GM12801 (cell line): Measurements from ENCODE around the gene BRCA2.

ENCODE experiments used
- TF ChIP-seq, protein P1 (sequence below): IDR thresholded peaks from one replicate; pipeline ENCODE4 v1.5.1; 2011; ENCODE audit warnings: control low read depth; ENCODE audit not compliant: insufficient read length; ENCODE audit errors: extremely low read depth

BRCA2 gene

GRCh38 chr13:32314271-32315237 lies 754 bp upstream of the BRCA2 start:
- TF ChIP-seq, protein P1, sequence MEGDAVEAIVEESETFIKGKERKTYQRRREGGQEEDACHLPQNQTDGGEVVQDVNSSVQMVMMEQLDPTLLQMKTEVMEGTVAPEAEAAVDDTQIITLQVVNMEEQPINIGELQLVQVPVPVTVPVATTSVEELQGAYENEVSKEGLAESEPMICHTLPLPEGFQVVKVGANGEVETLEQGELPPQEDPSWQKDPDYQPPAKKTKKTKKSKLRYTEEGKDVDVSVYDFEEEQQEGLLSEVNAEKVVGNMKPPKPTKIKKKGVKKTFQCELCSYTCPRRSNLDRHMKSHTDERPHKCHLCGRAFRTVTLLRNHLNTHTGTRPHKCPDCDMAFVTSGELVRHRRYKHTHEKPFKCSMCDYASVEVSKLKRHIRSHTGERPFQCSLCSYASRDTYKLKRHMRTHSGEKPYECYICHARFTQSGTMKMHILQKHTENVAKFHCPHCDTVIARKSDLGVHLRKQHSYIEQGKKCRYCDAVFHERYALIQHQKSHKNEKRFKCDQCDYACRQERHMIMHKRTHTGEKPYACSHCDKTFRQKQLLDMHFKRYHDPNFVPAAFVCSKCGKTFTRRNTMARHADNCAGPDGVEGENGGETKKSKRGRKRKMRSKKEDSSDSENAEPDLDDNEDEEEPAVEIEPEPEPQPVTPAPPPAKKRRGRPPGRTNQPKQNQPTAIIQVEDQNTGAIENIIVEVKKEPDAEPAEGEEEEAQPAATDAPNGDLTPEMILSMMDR: no peak

- TF ChIP-seq, protein P1: no peak
These were observed 676 bp downstream of the BRCA2 start for GRCh38 chr13:32316028-32316339.

- TF ChIP-seq, protein P1: no peak
These were observed 1.2 kb downstream of the BRCA2 start for GRCh38 chr13:32316501-32316900.

DNA sequence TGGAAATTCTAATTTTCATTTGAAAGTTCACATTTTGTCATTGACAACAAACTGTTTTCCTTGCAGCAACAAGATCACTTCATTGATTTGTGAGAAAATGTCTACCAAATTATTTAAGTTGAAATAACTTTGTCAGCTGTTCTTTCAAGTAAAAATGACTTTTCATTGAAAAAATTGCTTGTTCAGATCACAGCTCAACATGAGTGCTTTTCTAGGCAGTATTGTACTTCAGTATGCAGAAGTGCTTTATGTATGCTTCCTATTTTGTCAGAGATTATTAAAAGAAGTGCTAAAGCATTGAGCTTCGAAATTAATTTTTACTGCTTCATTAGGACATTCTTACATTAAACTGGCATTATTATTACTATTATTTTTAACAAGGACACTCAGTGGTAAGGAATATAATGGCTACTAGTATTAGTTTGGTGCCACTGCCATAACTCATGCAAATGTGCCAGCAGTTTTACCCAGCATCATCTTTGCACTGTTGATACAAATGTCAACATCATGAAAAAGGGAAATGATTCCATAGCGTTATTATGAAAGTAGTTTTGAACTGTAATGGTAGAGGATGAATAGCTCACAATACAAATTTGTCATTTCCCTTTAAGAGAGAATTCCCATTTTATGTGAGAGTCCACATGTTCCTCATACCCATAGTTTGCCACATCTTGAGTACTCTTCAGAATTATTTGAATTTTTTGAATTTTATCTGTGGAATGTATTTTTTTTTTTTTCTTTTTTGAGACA lies 2.6 kb downstream of the BRCA2 start:
- TF ChIP-seq, protein P1: no peak

GRCh38 chr13:32320528-32320927 lies 5.2 kb downstream of the BRCA2 start:
- TF ChIP-seq, protein P1: no peak

- TF ChIP-seq, protein P1: no peak
These were observed 8.6 kb downstream of the BRCA2 start for GRCh38 chr13:32323912-32324311.

DNA sequence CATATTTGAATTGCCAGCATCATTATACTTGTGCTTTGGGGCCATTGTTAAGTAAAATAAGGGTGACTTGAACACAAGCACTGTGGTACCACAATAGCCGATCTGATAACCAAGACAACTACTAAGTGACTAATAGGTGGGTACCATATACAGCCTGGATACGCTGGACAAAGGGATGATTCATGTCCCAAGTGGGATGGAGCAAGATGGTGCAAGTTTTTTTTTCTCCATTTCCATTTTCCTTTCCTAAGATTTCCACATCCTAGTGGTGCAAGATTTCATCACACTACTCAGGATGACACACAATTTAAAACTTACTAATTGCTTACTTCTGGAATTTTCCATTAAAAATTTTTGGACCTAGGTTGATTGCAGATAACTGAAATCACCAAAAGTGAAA lies 15.1 kb downstream of the BRCA2 start:
- TF ChIP-seq, protein P1: no peak
